GM19463 (cell line): ENCODE measurements around the gene USP49.
A peak's percentile ranks its signal among the peaks of the same experiment; 100 is the strongest.
"Not testable (repeated sequence)": the region's sequence is repeated elsewhere in the genome, so short reads cannot be mapped to it uniquely, and the experiment has no call there.

Experiments used
- ATAC-seq: cut with Tn5 transposase; IDR thresholded peaks from one replicate; pipeline ENCODE4 v1.9.1; 2021; ENCODE audit warnings: mild to moderate bottlenecking, moderate library complexity; ENCODE audit not compliant: unreplicated experiment

USP49 gene

GRCh38 chr6:41783106-41783780 lies 111.9 kb downstream of the USP49 start:
- no peak for ATAC-seq

GRCh38 chr6:41781366-41781730 lies 113.8 kb downstream of the USP49 start:
- ATAC-seq: no peak

- no peak for ATAC-seq
Observed at GRCh38 chr6:41780551-41781365, 114.4 kb downstream of the USP49 start, which contains the start of gene PRICKLE4. TSS of gene PRICKLE4 (plus strand) at chr6:41780782. CDS start at chr6:41783474, 2,692 bp downstream.

GRCh38 chr6:41779788-41780550 lies 115.2 kb downstream of the USP49 start, which contains the start of gene FRS3:
TSS of gene FRS3 (minus strand) at chr6:41779900. CDS start at chr6:41776987, 2,913 bp downstream.
- peak; percentile 95 for ATAC-seq

GRCh38 chr6:41779336-41779735 lies 115.8 kb downstream of the USP49 start:
- ATAC-seq: no peak

GRCh38 chr6:41778895-41779294 lies 116.3 kb downstream of the USP49 start:
- no peak for ATAC-seq

- no peak for ATAC-seq
Observed at GRCh38 chr6:41777551-41778285, 117.5 kb downstream of the USP49 start.

- ATAC-seq: no peak
Observed at GRCh38 chr6:41775293-41775882, 119.8 kb downstream of the USP49 start.

GRCh38 chr6:41774841-41775240 lies 120.3 kb downstream of the USP49 start:
- no peak for ATAC-seq

GRCh38 chr6:41771058-41771983 lies 123.9 kb downstream of the USP49 start:
- ATAC-seq: no peak

GRCh38 chr6:41770381-41771057 lies 124.7 kb downstream of the USP49 start:
- ATAC-seq: no peak

GRCh38 chr6:41769376-41769775 lies 125.8 kb downstream of the USP49 start:
- ATAC-seq: no peak

- no peak for ATAC-seq
Observed at GRCh38 chr6:41768545-41769308, 126.4 kb downstream of the USP49 start.

GRCh38 chr6:41767112-41767833 lies 127.9 kb downstream of the USP49 start:
- no peak for ATAC-seq

GRCh38 chr6:41766043-41766664 lies 129.0 kb downstream of the USP49 start:
- ATAC-seq: not testable (repeated sequence)

- no peak for ATAC-seq
Observed at GRCh38 chr6:41763470-41763869, 131.7 kb downstream of the USP49 start.
